HG03097 (cell line): ENCODE results near the gene DMXL2.
"Not testable (repeated sequence)": the region's sequence is repeated elsewhere in the genome, so short reads cannot be mapped to it uniquely, and the experiment has no call there.

Experiments
- ATAC-seq: cut with Tn5 transposase; IDR thresholded peaks from one replicate; pipeline ENCODE4 v1.9.1; 2021; ENCODE audit not compliant: unreplicated experiment, low FRiP score

DMXL2 gene

GRCh38 chr15:51623386-51623938 is 891 bp upstream of the DMXL2 start:
- no peak for ATAC-seq

DNA sequence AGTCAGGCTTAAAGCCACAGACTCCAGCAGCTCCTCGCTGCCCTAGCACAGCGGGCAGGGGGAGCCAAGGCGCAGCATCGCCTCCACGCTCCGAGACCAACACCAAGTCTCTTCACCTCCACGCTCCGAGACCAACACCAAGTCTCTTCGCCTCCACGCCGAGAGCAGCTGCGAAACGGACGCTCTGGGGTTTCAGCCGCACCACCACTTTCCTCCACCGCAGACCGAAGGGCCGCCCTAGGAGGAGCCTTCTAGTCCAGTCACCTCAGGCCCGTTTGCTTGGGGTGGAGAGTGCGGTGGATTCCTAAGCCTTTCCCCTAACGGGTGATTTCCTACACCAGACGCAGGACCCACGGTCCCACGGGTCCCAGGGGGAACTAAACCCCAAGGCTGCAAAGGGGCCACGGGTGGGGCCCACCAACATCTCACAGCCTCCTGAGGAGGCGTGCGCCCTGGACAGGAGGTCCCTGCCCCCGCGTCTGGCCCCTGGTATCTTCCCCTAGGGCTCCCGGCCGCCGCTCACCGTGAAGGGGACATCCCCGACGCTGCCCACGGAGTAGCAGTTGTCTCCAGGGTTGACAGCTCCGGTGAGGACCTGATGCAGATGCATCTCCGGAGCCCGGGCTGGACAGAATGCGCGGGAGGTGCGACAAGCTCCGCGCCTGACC is 501 bp downstream of the DMXL2 start:
- peak; percentile 45 for ATAC-seq

- ATAC-seq: no peak
Measured at GRCh38 chr15:51621155-51621765, 1.3 kb downstream of the DMXL2 start.

- no peak for ATAC-seq
Measured at GRCh38 chr15:51620641-51621040, 1.9 kb downstream of the DMXL2 start.

- ATAC-seq: no peak
Measured at GRCh38 chr15:51620122-51620521, 2.4 kb downstream of the DMXL2 start.

DNA sequence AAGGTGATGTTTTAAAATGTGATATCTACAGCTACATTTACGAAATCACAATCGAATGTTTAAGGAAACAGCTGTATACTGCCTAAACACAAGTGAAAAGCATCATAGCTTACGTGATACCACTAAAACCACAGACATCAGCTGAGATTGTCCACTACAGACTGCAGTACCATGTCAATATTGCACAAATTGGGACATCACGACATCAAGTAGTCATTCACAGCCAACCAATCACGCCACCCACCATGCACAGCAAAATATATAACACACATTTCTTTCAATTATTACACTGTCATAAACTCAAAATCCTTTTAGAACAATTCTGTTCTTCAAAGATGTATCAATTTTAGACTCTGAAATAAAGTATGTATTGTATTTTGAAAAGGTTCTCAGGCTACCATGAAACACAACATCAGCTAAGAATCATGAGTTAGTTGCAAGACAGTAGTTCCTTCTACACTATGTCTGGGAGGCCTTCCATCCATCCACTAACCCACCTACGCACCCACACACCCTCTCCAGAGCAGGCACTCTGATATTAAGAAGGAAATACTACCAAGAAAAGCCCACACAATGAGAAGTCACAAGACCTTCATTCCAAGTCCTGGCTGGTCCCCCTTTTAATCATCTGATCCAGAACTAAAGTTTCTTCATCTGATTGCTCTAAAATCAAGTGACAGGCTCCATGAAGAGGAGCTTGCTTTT is 3.1 kb downstream of the DMXL2 start:
- no peak for ATAC-seq

- no peak for ATAC-seq
Measured at GRCh38 chr15:51617886-51618285, 4.7 kb downstream of the DMXL2 start.

DNA sequence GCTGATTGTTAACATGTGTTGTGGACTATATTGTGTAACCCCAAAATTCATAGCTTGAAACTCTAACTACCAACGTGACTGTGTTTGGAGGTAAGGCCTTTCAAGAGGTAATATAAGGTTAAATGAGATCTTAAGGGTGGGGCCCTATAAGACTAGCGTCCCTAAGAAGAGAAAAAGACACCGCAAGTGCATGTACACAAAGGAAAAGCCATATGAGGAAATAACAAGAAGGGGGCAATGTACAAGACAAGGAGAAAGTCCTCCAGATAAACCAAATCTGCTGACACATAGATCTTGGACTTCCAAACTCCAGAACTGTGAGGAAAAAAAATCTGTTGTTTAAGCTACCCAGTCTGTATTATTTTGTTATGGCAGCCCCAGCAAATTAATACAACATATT is 8.6 kb downstream of the DMXL2 start:
- no peak for ATAC-seq

DNA sequence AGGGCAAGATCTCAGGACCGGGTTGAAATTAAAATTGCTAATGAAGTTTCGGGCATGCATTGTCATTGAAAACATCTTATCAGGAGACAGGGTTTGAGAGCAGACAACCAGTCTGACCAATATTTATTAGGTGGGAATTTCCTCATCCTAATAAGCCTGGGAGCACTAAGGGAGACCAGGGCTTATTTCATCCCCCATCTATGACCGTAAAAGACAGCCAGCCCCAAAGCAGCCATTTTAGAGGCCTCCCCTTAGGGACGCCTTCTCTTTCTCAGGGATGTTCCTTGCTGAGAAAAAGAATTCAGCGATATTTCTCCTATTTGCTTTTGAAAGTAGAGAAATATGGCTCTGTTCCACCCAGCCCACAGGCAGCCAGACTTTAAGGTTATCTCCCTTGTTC is 9.9 kb downstream of the DMXL2 start:
- not testable (repeated sequence) for ATAC-seq

DNA sequence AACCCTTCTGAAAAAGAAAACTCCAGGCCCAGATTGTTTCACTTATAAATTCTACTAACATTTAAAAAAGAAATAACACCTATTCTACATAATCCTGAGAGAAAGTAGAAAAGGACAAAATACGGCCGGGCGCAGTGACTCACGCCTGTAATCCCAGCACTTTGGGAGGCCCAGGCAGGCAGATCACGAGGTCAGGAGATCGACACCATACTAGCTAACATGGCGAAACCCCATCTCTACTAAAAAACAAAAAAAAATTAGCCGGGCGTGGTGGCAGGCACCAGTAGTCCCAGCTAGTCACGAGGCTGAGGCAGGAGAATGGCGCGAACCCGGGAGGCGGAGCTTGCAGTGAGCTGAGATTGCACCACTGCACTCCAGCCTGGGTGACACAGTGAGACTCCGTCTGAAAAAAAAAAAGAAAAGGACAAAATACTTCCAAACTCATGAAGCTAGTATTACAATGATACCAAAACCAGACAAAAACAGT is 19.1 kb downstream of the DMXL2 start:
- ATAC-seq: not testable (repeated sequence)

GRCh38 chr15:51603002-51603401 is 19.6 kb downstream of the DMXL2 start:
- no peak for ATAC-seq

- ATAC-seq: no peak
Measured at GRCh38 chr15:51602484-51602883, 20.1 kb downstream of the DMXL2 start.

GRCh38 chr15:51601801-51602200 is 20.8 kb downstream of the DMXL2 start:
- ATAC-seq: no peak

GRCh38 chr15:51600114-51600513 is 22.5 kb downstream of the DMXL2 start:
- no peak for ATAC-seq

DNA sequence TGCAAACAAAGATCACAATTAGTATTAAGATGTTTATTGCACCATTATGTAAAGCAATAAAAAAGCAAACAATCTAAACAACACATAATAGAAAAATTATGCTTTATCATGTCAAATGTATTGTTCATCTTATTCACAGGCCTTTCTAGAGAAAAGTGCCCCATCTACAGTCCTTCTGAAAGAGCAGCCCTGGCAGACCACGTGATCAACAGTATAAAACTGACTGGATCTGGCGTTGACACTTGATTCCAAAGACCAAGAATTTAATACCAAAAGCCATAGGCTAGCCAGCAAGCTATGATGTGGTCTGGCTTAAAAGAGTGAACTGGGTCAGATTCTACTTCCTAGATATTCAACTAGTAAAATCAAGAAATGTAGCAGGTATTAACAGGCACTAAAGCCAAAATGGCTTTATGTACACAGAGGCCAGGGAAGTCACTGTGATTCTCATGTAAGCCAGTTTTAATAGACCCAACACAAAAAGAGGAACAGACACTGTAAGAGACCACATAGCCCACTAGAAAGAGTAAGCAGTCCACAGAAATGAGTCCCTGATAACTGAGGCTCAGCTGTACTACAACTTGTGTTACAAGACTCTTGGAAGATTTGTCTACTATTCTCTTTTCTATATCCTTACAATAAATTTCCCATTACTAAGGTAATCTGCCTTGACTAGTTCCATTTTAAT is 32.5 kb downstream of the DMXL2 start:
- no peak for ATAC-seq

DNA sequence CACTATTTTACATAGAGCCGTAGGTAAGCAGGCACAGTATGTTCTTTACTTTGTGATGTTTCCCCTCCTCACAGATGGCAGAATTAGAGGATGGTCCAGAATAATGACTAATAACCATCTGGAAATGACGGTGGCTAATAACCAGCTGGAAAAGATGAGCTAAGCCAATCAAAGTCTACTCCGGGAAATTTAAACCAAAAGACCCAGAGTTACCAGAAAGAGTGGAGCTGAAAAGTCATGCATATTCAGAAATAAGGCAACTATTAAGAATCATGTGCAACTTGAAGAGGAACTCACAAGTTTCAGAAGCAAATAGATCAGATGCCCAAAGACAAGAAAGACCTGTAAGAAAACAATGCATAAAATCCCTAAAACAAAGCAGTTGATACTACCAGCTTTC is 33.6 kb downstream of the DMXL2 start:
- no peak for ATAC-seq

GRCh38 chr15:51585986-51586385 is 36.6 kb downstream of the DMXL2 start:
- ATAC-seq: no peak

DNA sequence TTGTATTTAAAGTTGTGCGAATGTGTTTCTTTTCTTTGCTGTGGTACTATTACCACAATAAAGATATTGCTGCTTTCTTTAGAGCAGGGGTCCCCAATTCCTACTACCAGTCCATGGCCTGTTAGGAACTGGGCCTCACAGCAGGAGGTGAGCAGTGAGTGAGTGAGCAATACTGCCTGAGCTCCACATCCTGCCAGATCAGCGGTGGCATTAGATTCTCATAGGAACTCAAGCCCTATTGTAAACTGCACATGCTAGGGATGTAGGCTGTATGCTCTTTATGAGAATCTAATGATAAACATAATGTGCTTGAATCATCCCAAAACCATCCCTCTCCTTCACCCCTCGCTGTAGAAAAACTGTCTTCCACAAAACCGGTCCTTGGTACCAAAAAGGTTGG is 41.6 kb downstream of the DMXL2 start:
- no peak for ATAC-seq

- ATAC-seq: no peak
Measured at GRCh38 chr15:51580385-51580784, 42.2 kb downstream of the DMXL2 start.

- ATAC-seq: no peak
Measured at GRCh38 chr15:51579012-51579411, 43.6 kb downstream of the DMXL2 start.
